H1 (cell line): ENCODE data around the gene DCTD. TPM values are rescaled to one million over a fixed set of nuclear protein-coding genes. Genes with fewer than 3 reads are reported as not detected.

Experiments
- BCL11A ChIP-seq, 2 experiments: IDR thresholded peaks; one replicate each; pipeline ENCODE4 v1.6.1; 2011; ENCODE audit warnings: low read depth in 2 of 2, low read length in 2 of 2, mild to moderate bottlenecking in 2 of 2
- BRCA1 ChIP-seq: IDR thresholded peaks from 2 replicates; pipeline ENCODE4 v1.6.1; 2012; ENCODE audit warnings: low read depth, low read length, improper control_type of control experiment
- HDAC6 ChIP-seq: IDR thresholded peaks from one replicate; pipeline ENCODE4 v1.7.1; 2012; ENCODE audit warnings: low read depth, mild to moderate bottlenecking, inconsistent platforms, low read length, moderate library complexity
- POU5F1 ChIP-seq: IDR thresholded peaks from 2 replicates; pipeline ENCODE4 v1.6.1; 2011; ENCODE audit warnings: low read depth, mild to moderate bottlenecking, low read length, moderate library complexity
- RBBP5 ChIP-seq: IDR thresholded peaks from 2 replicates; pipeline ENCODE4 v1.7.1; 2012; ENCODE audit warnings: low read depth, mild to moderate bottlenecking, inconsistent platforms, low read length, moderate library complexity, borderline replicate concordance
- RNF2 ChIP-seq: fragments of 200-900, 300-1000 bp; sonication (generic); IDR thresholded peaks from 2 replicates; pipeline ENCODE4 v1.7.1; 2016; ENCODE audit warnings: borderline replicate concordance, low read depth, mild to moderate bottlenecking, antibody characterized with exemption, low read length; ENCODE audit not compliant: poor library complexity, severe bottlenecking; ENCODE audit errors: missing control alignments
- SP1 ChIP-seq: IDR thresholded peaks from 2 replicates; pipeline ENCODE4 v1.6.1; 2011; ENCODE audit warnings: low read depth, low read length
- SP4 ChIP-seq: IDR thresholded peaks from 2 replicates; pipeline ENCODE4 v1.6.1; 2012; ENCODE audit warnings: low read length, inconsistent platforms
- polyA plus RNA-seq, 7 experiments: library from polyadenylated mRNA; depleted of rRNA in 3 of 7; stranded (reverse) in 5 of 7; unstranded in 2 of 7; fragments of >200 nt in 5 of 7; fragments of 200-250 nt in 2 of 7; gene quantifications; 1 replicate in 5 of 7; 2 replicates in 1 of 7; 4 replicates in 1 of 7; pipeline versions ENCODE4 v1.2.1 to v1.2.3, GENCODE V29; 2011 to 2013; ENCODE audit warnings: missing spikeins in 2 of 7, mixed read lengths in 2 of 7
- total RNA-seq: library from RNA; stranded (reverse); fragmentation: NEBNext Ultra II Directional; extraction: Animal tissue kit (Norgen Biotek cat#: 25700); gene quantifications from 2 replicates; pipeline ENCODE4 v1.2.1, GENCODE V29; 2021

The DCTD gene
- total and polyA plus RNA-seq, 2 of the 8 experiments (the other 6 are each of a cell fraction or from before 2014, with no cell fraction given) = 60.2 to 69.5 TPM

DNA sequence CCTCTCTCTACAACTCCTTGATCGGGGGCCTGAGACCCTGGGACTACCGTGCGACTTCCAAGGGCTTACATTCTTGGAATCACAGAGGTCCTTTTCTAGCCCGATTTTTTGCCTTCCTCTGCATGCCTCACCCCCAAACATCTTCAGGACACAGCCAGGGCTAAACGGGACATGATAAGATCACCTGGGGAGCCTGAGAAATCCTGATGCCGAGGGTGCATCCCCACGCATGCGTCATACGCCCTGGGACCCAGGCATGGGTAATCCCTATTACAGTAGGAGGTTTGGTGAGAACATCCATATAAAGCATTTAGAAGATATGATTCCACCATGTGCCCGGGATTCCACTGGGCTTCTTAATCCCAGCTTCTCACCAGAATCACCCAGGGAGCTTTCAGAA lies 77.1 kb downstream of the DCTD start (continued):
- TF ChIP-seq RNF2 (no peak), SP4 (no peak), RBBP5 (no peak), HDAC6 (no peak), BRCA1 (no peak), SP1 (no peak), POU5F1 (no peak), BCL11A (IDR thresholded peaks at IDR 0.05; ENCODE audit: low read depth in 2 of 2, low read length in 2 of 2) (no peak)

Other genes starting within 250 kb of the DCTD start
- gene WWC2, start 181.9 kb upstream of the DCTD start, total RNA-seq = 135 and 138 TPM in 2 replicates
- 17.6 and 19.7 TPM in 2 replicates for gene WWC2, start 181.9 kb upstream of the DCTD start, polyA plus RNA-seq (2011; rRNA removed)